DMS114 treated with DMSO at 0.1 percent for 48 hours (cell line): Measurements from ENCODE around the gene USP21.

Experiments used
- DNase-seq: peaks from one replicate; lab custom pipeline; 2025; ENCODE audit not compliant: unreplicated experiment; lab: John Stamatoyannopoulos, UW

The USP21 gene

GRCh38 chr1:161190962-161191521, 31.7 kb downstream of the USP21 start:
- no peak for DNase-seq

GRCh38 chr1:161191971-161192370, 32.7 kb downstream of the USP21 start:
- DNase-seq: no peak

- peak; percentile 80 for DNase-seq
Observed at GRCh38 chr1:161192476-161193465, 33.5 kb downstream of the USP21 start.

DNA sequence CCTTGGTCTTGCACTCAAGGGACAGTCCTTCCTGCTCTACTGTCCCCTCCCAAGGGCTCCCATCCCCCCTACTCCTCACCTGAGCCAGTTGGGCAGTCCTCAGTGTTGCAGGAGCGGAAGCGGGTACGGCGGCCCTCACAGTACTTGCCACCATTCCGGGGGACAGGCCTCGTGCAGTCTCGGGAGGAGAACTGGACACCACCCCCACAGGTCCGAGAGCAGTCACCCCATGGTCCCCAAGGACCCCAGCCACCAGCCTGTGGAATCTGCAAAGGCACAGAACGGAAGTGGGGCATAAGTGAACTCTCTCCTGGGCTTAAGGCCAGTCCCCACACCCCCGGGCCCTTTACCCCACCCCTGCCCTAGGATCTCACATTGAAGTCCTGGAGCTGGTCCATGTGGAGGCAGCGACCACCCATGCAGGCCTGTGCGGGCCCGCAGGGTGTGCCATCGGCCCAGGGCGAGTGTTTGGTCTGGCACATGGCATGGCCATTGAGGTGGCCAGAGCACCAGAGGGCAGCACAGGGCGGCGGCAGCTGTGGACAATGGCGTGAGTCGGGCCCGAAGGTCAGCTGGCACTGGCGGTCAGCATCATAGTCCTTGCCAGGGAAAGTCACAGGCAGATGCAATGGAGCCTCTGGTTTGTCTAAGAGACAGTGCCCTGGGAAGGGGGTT, 34.4 kb downstream of the USP21 start:
- no peak for DNase-seq

DNA sequence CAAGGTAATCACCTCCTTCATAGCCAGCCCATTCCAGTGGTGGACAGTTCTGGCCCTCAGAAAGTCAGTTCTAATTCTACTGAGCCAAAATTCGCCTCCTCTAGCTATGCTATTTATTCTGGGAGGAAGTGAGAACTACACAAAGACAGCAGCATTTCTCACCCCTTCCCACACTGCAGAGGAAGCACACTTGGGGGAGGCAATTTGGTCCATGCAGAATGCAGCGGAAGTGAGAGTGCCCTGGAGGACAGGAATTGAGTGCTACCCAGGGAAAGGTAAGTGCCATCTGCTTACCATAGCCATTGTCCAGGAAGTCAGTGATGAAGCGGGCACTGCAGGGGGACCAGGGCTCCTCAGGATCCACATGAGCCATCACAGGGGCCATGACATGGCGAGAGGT, 35.9 kb downstream of the USP21 start:
- DNase-seq: no peak

- DNase-seq: no peak
Observed at GRCh38 chr1:161196111-161196510, 36.8 kb downstream of the USP21 start.

DNA sequence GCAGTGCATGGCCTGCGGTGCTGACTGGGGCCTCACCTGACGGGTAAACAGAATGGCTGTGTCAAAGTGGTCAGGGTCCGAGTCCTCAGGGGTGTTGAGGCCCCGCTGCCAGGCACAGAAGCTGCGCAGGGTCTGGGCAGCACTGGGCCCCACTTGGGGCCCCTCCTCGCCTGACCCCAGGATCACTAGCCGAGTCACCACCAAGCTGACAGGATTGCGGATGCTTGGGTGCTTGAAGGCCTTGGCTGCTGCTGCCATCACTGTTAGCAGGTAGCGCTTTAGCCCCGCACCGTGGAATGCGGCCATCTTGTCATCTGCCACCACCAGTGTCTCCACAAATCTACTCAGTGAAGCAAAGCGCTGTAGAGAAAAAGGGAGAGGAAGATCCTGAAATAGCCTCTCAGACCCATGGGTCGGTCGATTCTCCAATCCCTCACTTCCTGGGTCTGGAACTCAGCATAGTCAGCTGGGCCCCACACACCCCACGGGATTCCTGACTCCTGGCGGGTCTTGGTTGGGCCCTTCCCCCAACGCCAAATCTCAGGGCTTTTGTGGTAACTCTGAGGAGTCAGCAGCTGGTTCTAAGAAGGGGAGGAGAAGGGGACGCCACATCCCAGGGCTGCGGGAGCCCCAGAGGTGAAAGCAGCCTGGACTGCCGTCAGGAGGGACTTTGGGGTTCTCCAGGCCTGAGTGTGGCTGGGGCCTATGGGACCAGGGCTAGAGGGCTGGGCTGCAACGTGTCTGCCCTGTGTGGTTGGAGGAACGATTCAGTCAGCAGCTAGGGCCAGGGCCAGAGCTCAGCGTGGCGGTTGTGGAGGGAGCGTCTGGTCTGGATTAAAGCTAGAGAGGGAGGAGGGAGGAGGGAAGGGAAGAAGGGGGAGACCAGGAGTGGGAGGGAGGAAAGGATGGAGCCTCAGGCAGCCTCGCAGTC, 37.5 kb downstream of the USP21 start:
- DNase-seq: no peak

GRCh38 chr1:161197560-161198193, 38.4 kb downstream of the USP21 start:
- DNase-seq: no peak

- DNase-seq: no peak
Observed at GRCh38 chr1:161198194-161198896, 39.0 kb downstream of the USP21 start.

GRCh38 chr1:161198897-161199431, 39.7 kb downstream of the USP21 start, which contains the start of gene ADAMTS4:
TSS of gene ADAMTS4 (minus strand) at chr1:161199054. CDS start at chr1:161198627, 427 bp downstream.
- no peak for DNase-seq

- no peak for DNase-seq
Observed at GRCh38 chr1:161199506-161200139, 40.3 kb downstream of the USP21 start.

DNA sequence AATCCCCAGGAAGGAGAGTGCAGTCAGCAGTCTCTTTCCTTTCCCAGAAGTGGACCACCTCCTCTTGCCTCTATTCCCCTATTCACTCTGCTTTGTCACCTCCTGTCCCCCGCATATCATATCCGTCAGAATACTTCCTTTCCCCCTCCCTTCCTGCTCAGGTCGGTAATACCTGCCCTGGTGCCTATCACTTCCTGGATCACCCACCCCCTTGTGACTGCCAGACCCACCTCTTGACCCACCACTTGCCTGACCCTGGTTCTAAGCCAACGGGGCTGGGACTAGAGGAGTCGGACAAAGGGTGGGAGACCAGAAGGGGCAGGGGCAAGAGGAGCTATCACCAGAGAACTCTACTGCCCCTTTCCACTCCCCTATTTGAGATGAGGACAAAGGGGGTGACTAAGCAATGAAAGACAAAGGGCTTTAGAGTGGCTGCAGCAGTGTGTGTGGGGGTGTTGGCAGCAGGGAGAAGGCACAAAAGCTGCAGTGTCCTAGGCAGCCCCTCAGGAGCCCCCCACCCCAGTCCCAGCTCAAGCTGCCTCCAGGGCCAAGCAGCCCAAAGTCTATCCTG, 41.2 kb downstream of the USP21 start:
- no peak for DNase-seq

- DNase-seq: no peak
Observed at GRCh38 chr1:161200992-161201835, 41.9 kb downstream of the USP21 start.

DNA sequence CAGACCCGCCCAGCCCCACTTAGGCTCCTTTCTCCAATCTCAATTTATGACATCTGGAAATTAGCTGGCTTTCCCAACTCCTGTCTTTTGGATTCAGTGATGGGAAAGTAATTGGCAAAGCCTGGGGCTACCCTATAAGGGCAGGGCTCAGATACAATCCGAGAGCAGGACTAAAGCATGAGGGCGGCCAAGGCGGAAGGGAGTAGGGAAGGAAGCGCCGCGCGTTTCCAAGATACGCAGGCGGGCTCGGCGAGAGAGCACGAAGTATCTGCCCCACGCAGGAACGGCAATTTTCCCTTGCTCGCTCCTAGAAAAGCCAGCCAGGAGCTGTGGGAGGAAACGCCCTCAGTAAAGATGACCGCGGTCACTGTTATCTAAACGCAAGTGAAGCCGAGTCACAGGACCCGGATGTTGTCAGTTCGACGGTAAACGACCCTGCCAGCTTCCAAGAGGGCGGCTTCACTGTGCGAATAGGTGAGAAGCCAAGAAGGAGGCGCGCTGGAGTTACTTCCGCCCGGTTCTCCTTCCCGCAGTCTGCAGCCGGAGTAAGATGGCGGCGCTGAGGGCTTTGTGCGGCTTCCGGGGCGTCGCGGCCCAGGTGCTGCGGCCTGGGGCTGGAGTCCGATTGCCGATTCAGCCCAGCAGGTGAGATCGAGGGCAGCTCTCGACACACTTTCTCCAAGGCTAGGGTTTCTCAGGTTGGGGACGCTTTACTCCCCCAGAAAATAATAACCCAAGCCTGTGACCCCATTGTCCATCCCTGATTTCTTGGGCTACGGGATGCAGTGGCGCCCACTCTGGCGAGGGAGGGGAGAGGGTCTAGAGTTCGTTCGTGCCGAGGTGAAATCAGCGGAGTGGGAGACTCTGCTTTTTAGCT, 42.8 kb downstream of the USP21 start, which contains the start of gene NDUFS2:
NDUFS2 (plus strand) TSS at position 532 of the 877 bp plus-strand sequence; CDS start at position 551, 19 bp downstream.
- DNase-seq: peak; percentile 100

DNA sequence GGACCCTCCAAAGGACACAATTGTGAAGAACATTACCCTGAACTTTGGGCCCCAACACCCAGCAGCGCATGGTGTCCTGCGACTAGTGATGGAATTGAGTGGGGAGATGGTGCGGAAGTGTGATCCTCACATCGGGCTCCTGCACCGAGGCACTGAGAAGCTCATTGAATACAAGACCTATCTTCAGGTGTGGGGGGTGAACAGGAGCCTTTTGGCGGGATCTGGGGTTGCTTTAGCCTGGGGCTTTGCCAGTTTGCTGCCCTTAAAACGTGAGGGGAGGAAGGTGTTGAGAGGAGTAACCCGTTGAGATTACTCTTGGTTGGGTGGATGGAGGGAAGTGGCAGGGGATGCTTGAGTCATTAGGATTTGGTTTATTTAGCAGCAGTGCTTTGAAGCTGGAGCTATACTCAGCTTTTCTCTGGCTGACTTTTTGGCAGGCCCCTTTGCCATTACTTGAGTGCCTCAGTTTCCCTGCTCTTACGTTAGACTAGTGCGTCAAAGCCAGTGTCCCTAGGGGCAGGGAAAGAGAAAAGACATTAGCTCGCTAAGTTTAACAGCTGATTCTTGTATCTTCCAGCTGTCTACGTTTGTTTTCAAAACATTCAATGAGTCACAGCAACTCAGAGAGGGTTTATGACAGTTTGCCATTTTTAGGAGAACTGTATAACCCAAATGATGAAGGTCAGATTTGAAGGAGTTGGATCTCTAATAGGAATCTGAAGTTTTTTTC, 47.3 kb downstream of the USP21 start:
- no peak for DNase-seq

GRCh38 chr1:161207173-161207572, 47.9 kb downstream of the USP21 start:
- no peak for DNase-seq
